22Rv1 (cell line): Measurements from ENCODE around the gene MAP2K6.

ENCODE experiments used
- CTCF ChIP-seq: fragments of 450-650 bp; IDR thresholded peaks from 2 replicates; pipeline ENCODE4 v1.5.1; 2017; ENCODE audit warnings: mild to moderate bottlenecking
- ZFX ChIP-seq: fragments of 450-650 bp; IDR thresholded peaks from 2 replicates; pipeline ENCODE4 v1.6.1; 2017; ENCODE audit warnings: antibody characterized with exemption, borderline replicate concordance

DNA sequence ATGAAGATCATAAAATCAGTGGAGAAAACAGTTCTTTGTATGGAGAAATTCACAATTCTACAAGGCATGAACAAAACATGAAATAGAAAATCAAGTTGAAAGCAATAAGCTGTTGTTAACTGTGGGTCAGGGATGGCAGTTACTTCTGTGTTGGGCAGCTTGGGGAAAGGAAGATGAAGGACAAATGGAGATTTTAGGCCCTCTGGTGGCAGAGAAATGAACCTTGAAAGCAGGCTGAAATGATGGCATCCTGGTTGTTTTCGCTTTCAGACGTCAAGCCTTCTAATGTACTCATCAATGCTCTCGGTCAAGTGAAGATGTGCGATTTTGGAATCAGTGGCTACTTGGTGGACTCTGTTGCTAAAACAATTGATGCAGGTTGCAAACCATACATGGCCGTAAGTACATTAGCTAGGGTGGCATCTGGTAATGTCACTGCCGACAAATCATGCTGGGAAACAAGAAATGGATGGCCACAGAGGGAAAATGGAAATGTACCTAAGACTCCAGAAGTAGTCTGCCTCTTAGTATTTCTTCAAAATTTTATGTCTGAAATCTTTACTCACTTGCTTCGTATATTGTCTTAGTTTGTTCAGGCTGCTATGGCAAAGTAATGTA, 108.9 kb downstream of the MAP2K6 start:
- TF ChIP-seq ZFX (no peak), CTCF (peak; percentile 71)
